Measurements from ENCODE around the gene ANKRD7.

The ANKRD7 gene

GRCh38 chr7:118224521-118224920 lies at the start of gene ANKRD7:
TSS of gene ANKRD7 (plus strand) at chr7:118224704. CDS start at chr7:118224831, 127 bp downstream.
- no peak for DNase-seq (ENCODE audit: low spot score)

- no peak for DNase-seq (ENCODE audit: low spot score)
Measured at GRCh38 chr7:118175740-118176139, 48.8 kb upstream of the ANKRD7 start.

GRCh38 chr7:118179191-118179590 lies 45.3 kb upstream of the ANKRD7 start:
- DNase-seq (ENCODE audit: low spot score): no peak

- peak; percentile 7 for DNase-seq (ENCODE audit: low spot score)
Measured at GRCh38 chr7:118182593-118183427, 41.7 kb upstream of the ANKRD7 start.

- peak; percentile 3 for DNase-seq (ENCODE audit: low spot score)
Measured at GRCh38 chr7:118183428-118183785, 41.1 kb upstream of the ANKRD7 start.

- peak; percentile 97 for DNase-seq (ENCODE audit: low spot score)
Measured at GRCh38 chr7:118183786-118184564, 40.5 kb upstream of the ANKRD7 start, which contains the start of gene LSM8. TSS of gene LSM8 (plus strand) at chr7:118184164. CDS start at chr7:118184224, 60 bp downstream.

- DNase-seq (ENCODE audit: low spot score): peak; percentile 11
Measured at GRCh38 chr7:118184565-118184940, 40.0 kb upstream of the ANKRD7 start.

GRCh38 chr7:118185163-118185860 lies 39.2 kb upstream of the ANKRD7 start:
- no peak for DNase-seq (ENCODE audit: low spot score)

GRCh38 chr7:118186501-118186900 lies 38.0 kb upstream of the ANKRD7 start:
- DNase-seq (ENCODE audit: low spot score): no peak

GRCh38 chr7:118194571-118194970 lies 29.9 kb upstream of the ANKRD7 start:
- DNase-seq (ENCODE audit: low spot score): no peak

GRCh38 chr7:118195837-118196474 lies 28.5 kb upstream of the ANKRD7 start:
- peak; percentile 52 for DNase-seq (ENCODE audit: low spot score)

- DNase-seq (ENCODE audit: low spot score): peak; percentile 1
Measured at GRCh38 chr7:118202061-118202460, 22.4 kb upstream of the ANKRD7 start.

GRCh38 chr7:118214051-118214832 lies 10.3 kb upstream of the ANKRD7 start:
- DNase-seq (ENCODE audit: low spot score): peak; percentile 92

GRCh38 chr7:118214833-118215182 lies 9.7 kb upstream of the ANKRD7 start:
- DNase-seq (ENCODE audit: low spot score): no peak

- no peak for DNase-seq (ENCODE audit: low spot score)
Measured at GRCh38 chr7:118217210-118217619, 7.3 kb upstream of the ANKRD7 start.

GRCh38 chr7:118218413-118219156 lies 5.9 kb upstream of the ANKRD7 start:
- DNase-seq (ENCODE audit: low spot score): no peak

GRCh38 chr7:118219157-118219512 lies 5.4 kb upstream of the ANKRD7 start:
- no peak for DNase-seq (ENCODE audit: low spot score)

GRCh38 chr7:118220583-118220982 lies 3.9 kb upstream of the ANKRD7 start:
- no peak for DNase-seq (ENCODE audit: low spot score)

- DNase-seq (ENCODE audit: low spot score): no peak
Measured at GRCh38 chr7:118222591-118222990, 1.9 kb upstream of the ANKRD7 start.

GRCh38 chr7:118232837-118233236 lies 8.3 kb downstream of the ANKRD7 start:
- DNase-seq (ENCODE audit: low spot score): no peak

GRCh38 chr7:118233799-118234198 lies 9.3 kb downstream of the ANKRD7 start:
- no peak for DNase-seq (ENCODE audit: low spot score)
